GM12892 (cell line): ENCODE results near the gene SNRNP27.

ENCODE experiments used
- POLR2A ChIP-seq: IDR thresholded peaks from 2 replicates; pipeline ENCODE4 v1.6.1; 2011; ENCODE audit warnings: low read depth, low read length, control low read depth
- POLR2AphosphoS5 ChIP-seq: IDR thresholded peaks from 2 replicates; pipeline ENCODE4 v1.6.1; 2011; ENCODE audit warnings: low read depth, low read length, control low read depth
- TAF1 ChIP-seq: IDR thresholded peaks from 2 replicates; pipeline ENCODE4 v1.6.1; 2011; ENCODE audit warnings: low read depth, mild to moderate bottlenecking, control low read depth, low read length, borderline replicate concordance

GRCh38 chr2:69863298-69863697, 30.5 kb upstream of the SNRNP27 start:
- TF ChIP-seq POLR2A = no peak
- TF ChIP-seq POLR2AphosphoS5 = no peak
- TF ChIP-seq TAF1 = no peak
